ENCODE results near the gene CCR5. TPM values are rescaled to one million over a fixed set of nuclear protein-coding genes. Genes with fewer than 3 reads are reported as not detected.

Gene CCR5
- total and polyA plus RNA-seq, 9 of the 15 experiments (the other 6 are each of a cell fraction or from before 2014, with no cell fraction given): not detected

DNA sequence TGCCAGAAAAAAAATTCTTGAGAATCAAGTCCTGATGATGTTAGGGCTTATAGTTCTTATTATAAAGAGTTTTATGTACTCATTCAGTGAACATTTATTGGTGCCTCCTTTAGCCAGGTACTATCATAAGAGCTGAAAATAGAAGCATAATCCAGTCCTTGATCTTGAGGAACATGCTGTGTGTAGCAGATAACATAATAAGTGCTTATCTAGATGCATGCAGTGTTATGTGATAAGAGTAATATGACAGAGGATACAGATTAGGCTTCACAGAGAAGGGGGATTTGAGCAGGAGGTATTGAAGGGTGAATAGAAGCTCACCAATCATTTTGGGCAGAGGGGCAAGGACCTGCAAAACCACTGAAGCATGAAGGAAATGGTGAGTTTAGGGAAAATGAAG, 15.8 kb upstream of the CCR5 start:
- ChIA-PET CTCF (ENCODE audit: low intra/inter-chr PET ratio) (no interaction called here), POLR2A (interaction anchor here (1.2 kb wide), 1 partner anchor 45 kb away, joined by 3 read pairs; no protein-coding TSS in a partner anchor)
- in situ Hi-C loops (cut with MboI) (no loop called here), intact Hi-C loops (cut with micrococcal nuclease) (no loop called here)
- H3K4me3 ChIP-seq: no peak overlapping the region
- H3K9me3 ChIP-seq (replicated peaks; ENCODE audit: control insufficient read depth, insufficient read depth, low read depth, low read length): no peaks in the 10 kb centered on the region
- DNase-seq (ENCODE audit: extremely low read depth in 1 of 4, low spot score in 3 of 4) (no peak), ATAC-seq (no peak), FAIRE-seq (no peak)
- H3K9me1 ChIP-seq (ENCODE audit: control insufficient read depth, insufficient read depth, low read length): no peaks in the 10 kb centered on the region
- no peaks in the 10 kb centered on the region for H3K4me1 ChIP-seq (replicated peaks in 1 of 2; ENCODE audit: control insufficient read depth in 2 of 2, insufficient read depth in 2 of 2, low read length in 2 of 2)
- H3K9ac ChIP-seq (ENCODE audit: insufficient read depth in 1 of 2, low read depth in 2 of 2, low read length in 2 of 2): no peak overlapping the region
- TF ChIP-seq EZH2 (IDR thresholded peaks at IDR 0.05; ENCODE audit: borderline replicate concordance, low read depth, low read length): no peak
- no peak for TF ChIP-seq RBM14 (IDR thresholded peaks at IDR 0.05; ENCODE audit: borderline replicate concordance, insufficient read depth, low read depth, low read length)
- TF ChIP-seq NCOR1 (IDR thresholded peaks at IDR 0.05): no peak
- TF ChIP-seq DIDO1 (tag; IDR thresholded peaks at IDR 0.05; ENCODE audit: low read depth): no peak
- no peak for TF ChIP-seq BDP1 (IDR thresholded peaks at IDR 0.05; ENCODE audit: insufficient read depth, insufficient read length)
- 0 out of 2 replicates have a peak, but pooled peaks have one; percentile 38 for TF ChIP-seq CBFA2T3 (IDR thresholded peaks at IDR 0.05)
- TF ChIP-seq NONO (IDR thresholded peaks at IDR 0.05; ENCODE audit: low read depth in 2 of 2, low read length in 1 of 2): no peak
- TF ChIP-seq ARID1B (IDR thresholded peaks at IDR 0.05): peak; percentile 35; the same call in 1 of the 2 replicates
- no peak for TF ChIP-seq MEF2A (IDR thresholded peaks at IDR 0.05; ENCODE audit: control insufficient read depth, low read depth, low read length)
- no peak for TF ChIP-seq BACH1 (tag; IDR thresholded peaks at IDR 0.05)
- no peak for TF ChIP-seq MTA1 (IDR thresholded peaks at IDR 0.05; ENCODE audit: borderline replicate concordance)
- TF ChIP-seq FOXJ2 (tag; IDR thresholded peaks at IDR 0.05): 0 out of 2 replicates have a peak, but pooled peaks have one; percentile 44
- TF ChIP-seq TEAD4 (IDR thresholded peaks at IDR 0.05; ENCODE audit: low read length): peak; percentile 55; the same call in 1 of the 2 replicates
- TF ChIP-seq TEAD4 (CRISPR knock-in tag; IDR thresholded peaks at IDR 0.05; ENCODE audit: borderline replicate concordance): no peak
- no peak for TF ChIP-seq MIER1 (IDR thresholded peaks at IDR 0.05; ENCODE audit: low read depth)
- TF ChIP-seq, protein P1, sequence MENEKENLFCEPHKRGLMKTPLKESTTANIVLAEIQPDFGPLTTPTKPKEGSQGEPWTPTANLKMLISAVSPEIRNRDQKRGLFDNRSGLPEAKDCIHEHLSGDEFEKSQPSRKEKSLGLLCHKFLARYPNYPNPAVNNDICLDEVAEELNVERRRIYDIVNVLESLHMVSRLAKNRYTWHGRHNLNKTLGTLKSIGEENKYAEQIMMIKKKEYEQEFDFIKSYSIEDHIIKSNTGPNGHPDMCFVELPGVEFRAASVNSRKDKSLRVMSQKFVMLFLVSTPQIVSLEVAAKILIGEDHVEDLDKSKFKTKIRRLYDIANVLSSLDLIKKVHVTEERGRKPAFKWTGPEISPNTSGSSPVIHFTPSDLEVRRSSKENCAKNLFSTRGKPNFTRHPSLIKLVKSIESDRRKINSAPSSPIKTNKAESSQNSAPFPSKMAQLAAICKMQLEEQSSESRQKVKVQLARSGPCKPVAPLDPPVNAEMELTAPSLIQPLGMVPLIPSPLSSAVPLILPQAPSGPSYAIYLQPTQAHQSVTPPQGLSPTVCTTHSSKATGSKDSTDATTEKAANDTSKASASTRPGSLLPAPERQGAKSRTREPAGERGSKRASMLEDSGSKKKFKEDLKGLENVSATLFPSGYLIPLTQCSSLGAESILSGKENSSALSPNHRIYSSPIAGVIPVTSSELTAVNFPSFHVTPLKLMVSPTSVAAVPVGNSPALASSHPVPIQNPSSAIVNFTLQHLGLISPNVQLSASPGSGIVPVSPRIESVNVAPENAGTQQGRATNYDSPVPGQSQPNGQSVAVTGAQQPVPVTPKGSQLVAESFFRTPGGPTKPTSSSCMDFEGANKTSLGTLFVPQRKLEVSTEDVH (IDR thresholded peaks at IDR 0.05; ENCODE audit: low read depth, partially characterized antibody): no peak
- peak; percentile 44; the same call in 1 of the 2 replicates for TF ChIP-seq TAL1 (IDR thresholded peaks at IDR 0.05)
- no peak for TF ChIP-seq MXI1 (IDR thresholded peaks at IDR 0.05; ENCODE audit: low read depth, low read length)
- TF ChIP-seq CBFA2T2 (conservative IDR thresholded peaks at IDR 0.05): 0 out of 2 replicates have a peak, but pooled peaks have one; percentile 10
- no peak for TF ChIP-seq ZNF696 (CRISPR knock-in tag; conservative IDR thresholded peaks at IDR 0.05)
- TF ChIP-seq MEF2D (tag; conservative IDR thresholded peaks at IDR 0.05; ENCODE audit: low read depth): peak; percentile 78
- no TSS peak for BruUV-seq (replicated peaks)
- no peaks in the 10 kb centered on the region for H3K36me3 ChIP-seq (ENCODE audit: control insufficient read depth, insufficient read depth, low read length)
- H3K27me3 ChIP-seq (ENCODE audit: control insufficient read depth in 2 of 2, insufficient read depth in 2 of 2, low read length in 2 of 2): peaks cover 20 to 40% of the 10 kb centered on the region in 2 experiments; a peak in 4 of 5 replicates
- no peaks in the 10 kb centered on the region for H3K79me2 ChIP-seq (ENCODE audit: control insufficient read depth, insufficient read depth, low read length)
- H2AFZ ChIP-seq (ENCODE audit: low read depth, low read length): no peak overlapping the region
- H4K20me1 ChIP-seq (replicated peaks; ENCODE audit: control insufficient read depth, insufficient read depth, low read length): no peaks in the 10 kb centered on the region
- H3K27ac ChIP-seq (ENCODE audit: extremely low read depth, low read depth, low read length): no peak overlapping the region
- no peak overlapping the region for H3K4me2 ChIP-seq (ENCODE audit: insufficient read depth, low read length)

Measured in K562 (cell line).